HEK293 (cell line): ENCODE measurements around the gene PGK1.
"Not testable (repeated sequence)": the region's sequence is repeated elsewhere in the genome, so short reads cannot be mapped to it uniquely, and the experiment has no call there.

Experiments
- CTCF ChIA-PET: fragments of 350-600 bp; formaldehyde crosslinking; extraction: SDS; loops from one replicate; lab custom pipeline; 2021; ENCODE audit warnings: antibody characterized with exemption; lab: Yijun Ruan, JAX
- POLR2A ChIA-PET: fragments of 300-600 bp; formaldehyde crosslinking; extraction: SDS; loops from one replicate; lab custom pipeline; 2020; ENCODE audit warnings: antibody characterized with exemption, inconsistent platforms; lab: Yijun Ruan, JAX
- H3K27ac ChIP-seq: fragments of 200-500 bp; sonication (Bioruptor generic); 2 replicates; pipeline ENCODE4 v1.5.1; 2014; ENCODE audit warnings: low read depth, low read length, control low read depth, inconsistent platforms; ENCODE audit errors: extremely low read depth
- H3K36me3 ChIP-seq, 2 experiments: fragments of 200-500 bp in 1 of 2; sonication (Bioruptor generic) in 1 of 2; 1 replicate in 1 of 2; 2 replicates in 1 of 2; pipeline ENCODE4 v1.5.1; 2014 to 2017; ENCODE audit warnings: inconsistent platforms in 2 of 2, low read length in 2 of 2; ENCODE audit not compliant: control insufficient read depth in 2 of 2, insufficient read depth in 1 of 2
- H3K4me1 ChIP-seq: fragments of 200-500 bp; sonication (Bioruptor generic); 2 replicates; pipeline ENCODE4 v1.5.1; 2014; ENCODE audit warnings: mild to moderate bottlenecking, low read length, inconsistent platforms; ENCODE audit not compliant: control insufficient read depth, insufficient read depth
- H3K4me3 ChIP-seq: 2 replicates; pipeline ENCODE4 v1.5.1; 2011; ENCODE audit warnings: low read depth, mild to moderate bottlenecking, control low read depth, low read length, moderate library complexity
- H3K9me3 ChIP-seq: fragments of 200-500 bp; sonication (Bioruptor generic); 2 replicates; pipeline ENCODE4 v1.5.1; 2014; ENCODE audit warnings: low read depth, low read length, inconsistent platforms; ENCODE audit not compliant: control insufficient read depth, insufficient read depth
- GFI1B ChIP-seq: fragments of 450-650 bp; formaldehyde crosslinking; IDR thresholded peaks from 2 replicates; pipeline ENCODE4 v1.5.1; 2016; ENCODE audit warnings: missing biosample characterization, missing genetic modification characterization
- GLI4 ChIP-seq: fragments of 450-650 bp; formaldehyde crosslinking; IDR thresholded peaks from 2 replicates; pipeline ENCODE4 v1.5.1; 2016; ENCODE audit warnings: missing biosample characterization, missing genetic modification characterization
- HIC1 ChIP-seq: fragments of 450-650 bp; formaldehyde crosslinking; IDR thresholded peaks from 2 replicates; pipeline ENCODE4 v1.5.1; 2016; ENCODE audit warnings: missing biosample characterization, missing genetic modification characterization
- INSM2 ChIP-seq: fragments of 450-650 bp; formaldehyde crosslinking; IDR thresholded peaks from 2 replicates; pipeline ENCODE4 v1.5.1; 2016; ENCODE audit warnings: missing biosample characterization, missing genetic modification characterization
- KLF8 ChIP-seq: fragments of 450-650 bp; formaldehyde crosslinking; IDR thresholded peaks from 2 replicates; pipeline ENCODE4 v1.5.1; 2016; ENCODE audit warnings: missing biosample characterization, missing genetic modification characterization
- MYNN ChIP-seq: fragments of 450-650 bp; formaldehyde crosslinking; IDR thresholded peaks from 2 replicates; pipeline ENCODE4 v1.5.1; 2016; ENCODE audit warnings: missing biosample characterization, missing genetic modification characterization, borderline replicate concordance
- MZF1 ChIP-seq: fragments of 450-650 bp; formaldehyde crosslinking; IDR thresholded peaks from 2 replicates; pipeline ENCODE4 v1.5.1; 2017; ENCODE audit warnings: missing biosample characterization, missing genetic modification characterization, borderline replicate concordance
- ZEB2 ChIP-seq: fragments of 450-650 bp; formaldehyde crosslinking; IDR thresholded peaks from 2 replicates; pipeline ENCODE4 v1.5.1; 2016; ENCODE audit warnings: missing biosample characterization, missing genetic modification characterization
- ZFP37 ChIP-seq: fragments of 450-650 bp; formaldehyde crosslinking; IDR thresholded peaks from 2 replicates; pipeline ENCODE4 v1.5.1; 2016; ENCODE audit warnings: missing biosample characterization, missing genetic modification characterization
- ZNF335 ChIP-seq: fragments of 450-650 bp; formaldehyde crosslinking; conservative IDR thresholded peaks from 2 replicates; pipeline ENCODE4 v1.5.1; 2016; ENCODE audit warnings: missing biosample characterization, missing genetic modification characterization
- ZNF362 ChIP-seq: fragments of 450-650 bp; formaldehyde crosslinking; IDR thresholded peaks from 2 replicates; pipeline ENCODE4 v1.5.1; 2016; ENCODE audit warnings: missing biosample characterization, missing genetic modification characterization
- ZNF416 ChIP-seq: fragments of 450-650 bp; formaldehyde crosslinking; IDR thresholded peaks from 2 replicates; pipeline ENCODE4 v1.5.1; 2016; ENCODE audit warnings: missing biosample characterization, missing genetic modification characterization
- ZNF558 ChIP-seq: fragments of 450-650 bp; formaldehyde crosslinking; IDR thresholded peaks from 2 replicates; pipeline ENCODE4 v1.5.1; 2016; ENCODE audit warnings: missing biosample characterization, missing genetic modification characterization
- ZNF629 ChIP-seq: fragments of 450-650 bp; formaldehyde crosslinking; IDR thresholded peaks from 2 replicates; pipeline ENCODE4 v1.5.1; 2017; ENCODE audit warnings: missing biosample characterization, missing genetic modification characterization
- ZNF692 ChIP-seq: fragments of 450-650 bp; formaldehyde crosslinking; IDR thresholded peaks from 2 replicates; pipeline ENCODE4 v1.5.1; 2016; ENCODE audit warnings: missing biosample characterization, missing genetic modification characterization
- ZSCAN16 ChIP-seq: fragments of 450-650 bp; formaldehyde crosslinking; IDR thresholded peaks from 2 replicates; pipeline ENCODE4 v1.5.1; 2016; ENCODE audit warnings: missing biosample characterization, missing genetic modification characterization

PGK1 gene

GRCh38 chrX:78063687-78064086 lies 40.4 kb upstream of the PGK1 start:
- ChIA-PET POLR2A (no interaction called here), CTCF (no interaction called here)
- Histone ChIP-seq H3K9me3 (no peaks in the 10 kb centered on the region; the same call in 1 of the 2 replicates), H3K36me3 (no peaks in the 10 kb centered on the region), H3K4me3 (no peak overlapping the region), H3K27ac (no peak overlapping the region), H3K4me1 (no peaks in the 10 kb centered on the region)
- peak; percentile 20; the same call in 1 of the 2 replicates for TF ChIP-seq MZF1 (tag by site-specific recombination)
- TF ChIP-seq ZNF416 (tag by site-specific recombination) = no peak

GRCh38 chrX:78064152-78064551 lies 39.9 kb upstream of the PGK1 start:
- no peaks in the 10 kb centered on the region for H3K36me3 ChIP-seq
- H3K27ac ChIP-seq = no peak overlapping the region
- ChIA-PET CTCF (interaction anchor here (0.7 kb wide), 1 partner anchor 633 kb away, joined by 3 read pairs; no protein-coding TSS in a partner anchor), POLR2A (no interaction called here)
- TF ChIP-seq ZSCAN16 = no peak
- no peak overlapping the region for H3K4me3 ChIP-seq
- no peaks in the 10 kb centered on the region for H3K4me1 ChIP-seq
- no peaks in the 10 kb centered on the region; the same call in 1 of the 2 replicates for H3K9me3 ChIP-seq

- CTCF ChIA-PET = interaction anchor here (0.7 to 1.5 kb wide), 2 partner anchors 40 to 634 kb away, joined by 3 to 4 read pairs; no protein-coding TSS in a partner anchor
- TF ChIP-seq ZNF629 = peak; percentile 66
- peak; percentile 49; the same call in 1 of the 2 replicates for TF ChIP-seq GFI1B (tag by site-specific recombination)
- TF ChIP-seq ZNF692 = 0 out of 2 replicates have a peak, but pooled peaks have one; percentile 52
- TF ChIP-seq ZFP37 (tag by site-specific recombination) = 0 out of 2 replicates have a peak, but pooled peaks have one; percentile 37
- peak; percentile 59; the same call in 1 of the 2 replicates for TF ChIP-seq MYNN (tag by site-specific recombination)
- peak; percentile 33; the same call in 1 of the 2 replicates for TF ChIP-seq ZNF362
- TF ChIP-seq GLI4 (tag by site-specific recombination) = 0 out of 2 replicates have a peak, but pooled peaks have one; percentile 37
- peak; percentile 70; the same call in 1 of the 2 replicates for TF ChIP-seq INSM2 (tag by site-specific recombination)
- TF ChIP-seq HIC1 (tag by site-specific recombination) = peak; percentile 70; the same call in 1 of the 2 replicates
- TF ChIP-seq KLF8 (tag by site-specific recombination) = 0 out of 2 replicates have a peak, but pooled peaks have one; percentile 36
- 0 out of 2 replicates have a peak, but pooled peaks have one; percentile 40 for TF ChIP-seq ZEB2 (tag by site-specific recombination)
- TF ChIP-seq ZNF335 (tag by site-specific recombination) = peak; percentile 66
- peak; percentile 43; the same call in 1 of the 2 replicates for TF ChIP-seq ZNF558 (tag by site-specific recombination)
- TF ChIP-seq, all 188 proteins: peak for 13; not testable (repeated sequence) for 175
- POLR2A ChIA-PET, H3K27ac ChIP-seq, H3K4me3 ChIP-seq, H3K36me3 ChIP-seq, H3K9me3 ChIP-seq, H3K4me1 ChIP-seq: not testable (repeated sequence)
These were observed 39.1 kb upstream of the PGK1 start for GRCh38 chrX:78064698-78065601.
